Esophagus squamous epithelium (tissue), 5 donors: Measurements from ENCODE around the gene ZNF184. TPM values are rescaled to one million over a fixed set of nuclear protein-coding genes. Genes with fewer than 3 reads are reported as not detected.

Experiments used
- DNase-seq: peaks from one replicate; lab custom pipeline; 2025; lab: John Stamatoyannopoulos, UW
- H3K27ac ChIP-seq, 4 donors: fragments of 200-600 bp; sonication (generic); one replicate each; pipeline ENCODE4 v1.5.1; 2016 to 2019; ENCODE audit warnings: mild to moderate bottlenecking in 1 of 4
- H3K27me3 ChIP-seq, 4 donors: fragments of 200-600 bp; sonication (generic); 1 replicate in 3 of 4; 2 replicates in 1 of 4; pipeline versions ENCODE4 v1.5.1 to v1.6.0; 2017 to 2021; ENCODE audit warnings: antibody characterized with exemption in 1 of 4
- H3K36me3 ChIP-seq, 3 donors: fragments of 200-600 bp; sonication (generic); one replicate each; pipeline ENCODE4 v1.5.1; 2016 to 2019
- H3K4me1 ChIP-seq, 3 donors: fragments of 200-600 bp; sonication (generic); one replicate each; pipeline ENCODE4 v1.5.1; 2017 to 2019
- H3K4me3 ChIP-seq, 4 donors: fragments of 200-600 bp; sonication (generic); 1 replicate in 3 of 4; 2 replicates in 1 of 4; pipeline ENCODE4 v1.5.1; 2016 to 2019; ENCODE audit warnings: mild to moderate bottlenecking in 2 of 4, moderate library complexity in 1 of 4
- H3K9me3 ChIP-seq, 3 donors: fragments of 200-600 bp; sonication (generic); one replicate each; pipeline ENCODE4 v1.5.1; 2016 to 2019
- CTCF ChIP-seq, 6 experiments: fragments of 450-650 bp in 4 of 6; fragments of 200-600 bp in 2 of 6; sonication (generic) in 2 of 6; IDR thresholded peaks; one replicate each; pipeline ENCODE4 v1.5.1; 2016 to 2019; ENCODE audit warnings: antibody characterized with exemption in 6 of 6, mild to moderate bottlenecking in 4 of 6, moderate library complexity in 4 of 6
- POLR2A ChIP-seq, 4 donors: fragments of 450-650 bp; IDR thresholded peaks; one replicate each; pipeline ENCODE4 v1.6.1; 2017; ENCODE audit warnings: antibody characterized with exemption in 4 of 4, mild to moderate bottlenecking in 4 of 4, moderate library complexity in 3 of 4
- WGBS, 2 donors: methylation state at CpG; one replicate each; pipeline ENCODE4 v1.1.5; 2018; 5-methylcytosine and 5-hydroxymethylcytosine counted together
- intact Hi-C: fragments of 100-400 bp; cut with DNase I; formaldehyde crosslinking; loops from one replicate; pipeline ENCODE4 v1.15.0; 2022
- total RNA-seq, 4 donors: library from RNA; depleted of rRNA; stranded (reverse); fragments of >200 nt; gene quantifications; one replicate each; pipeline ENCODE4 v1.1.0, GENCODE V29; 2016
- donor health status: DM: yes; HTN: yes; CAD: no.

Gene ZNF184
- total RNA-seq, 4 donors from 2014 or later = 3.9 to 4.9 (median 4.3) TPM

GRCh38 chr6:27495386-27496135 is 22.7 kb upstream of the ZNF184 start:
- no peak overlapping the region for H3K27ac ChIP-seq
- H3K36me3 ChIP-seq = no peaks in the 10 kb centered on the region
- intact Hi-C loops = no loop called here
- peaks cover 0 to 74% (median 2%) of the 10 kb centered on the region in 4 donors for H3K27me3 ChIP-seq
- WGBS, 2 donors = 9 to 11% methylated on average over 24 to 34 of the region's 34 CpGs
- peak overlapping the region; percentile 17 to 61 (median 39) for H3K4me3 ChIP-seq
- no peak for DNase-seq
- H3K4me1 ChIP-seq = peaks cover 0 to 12% (median 2%) of the 10 kb centered on the region in 3 donors
- H3K9me3 ChIP-seq = no peaks in the 10 kb centered on the region
- TF ChIP-seq CTCF (IDR thresholded peaks at IDR 0.05) (peak in 1 of 6 experiments; percentile 30), POLR2A (IDR thresholded peaks at IDR 0.05) (no peak)

GRCh38 chr6:27494987-27495385 is 22.1 kb upstream of the ZNF184 start:
- no peak for TF ChIP-seq POLR2A (IDR thresholded peaks at IDR 0.05)
- no peak for TF ChIP-seq CTCF (IDR thresholded peaks at IDR 0.05)
- H3K36me3 ChIP-seq = no peaks in the 10 kb centered on the region
- peaks cover 0 to 68% (median 2%) of the 10 kb centered on the region in 4 donors for H3K27me3 ChIP-seq
- 18 to 23% methylated on average over 7 of the region's 7 CpGs for WGBS, 2 donors
- DNase-seq = no peak
- H3K9me3 ChIP-seq = no peaks in the 10 kb centered on the region
- intact Hi-C loops = no loop called here
- peaks cover 0 to 12% (median 2%) of the 10 kb centered on the region in 3 donors for H3K4me1 ChIP-seq
- H3K27ac ChIP-seq = no peak overlapping the region
- H3K4me3 ChIP-seq = peak overlapping the region; percentile 17 to 61 (median 39)

- H3K27me3 ChIP-seq = peaks cover 0 to 59% (median 2%) of the 10 kb centered on the region in 4 donors
- no peak overlapping the region for H3K27ac ChIP-seq
- TF ChIP-seq CTCF (IDR thresholded peaks at IDR 0.05) (no peak), POLR2A (IDR thresholded peaks at IDR 0.05) (no peak)
- no peak overlapping the region for H3K4me3 ChIP-seq
- no peaks in the 10 kb centered on the region for H3K9me3 ChIP-seq
- WGBS, 2 donors = 39 to 47% methylated on average over 1 of the region's 1 CpG
- no peak for DNase-seq
- intact Hi-C loops = no loop called here
- H3K4me1 ChIP-seq = peaks cover 0 to 12% (median 2%) of the 10 kb centered on the region in 3 donors
- H3K36me3 ChIP-seq = no peaks in the 10 kb centered on the region
These were observed 21.2 kb upstream of the ZNF184 start for GRCh38 chr6:27494103-27494502.

GRCh38 chr6:27492631-27493190 is 19.8 kb upstream of the ZNF184 start:
- intact Hi-C loops = no loop called here
- no peak for DNase-seq
- TF ChIP-seq CTCF (IDR thresholded peaks at IDR 0.05) = no peak
- TF ChIP-seq POLR2A (IDR thresholded peaks at IDR 0.05) = no peak
- no peak overlapping the region for H3K4me3 ChIP-seq
- H3K9me3 ChIP-seq = no peaks in the 10 kb centered on the region
- H3K27me3 ChIP-seq = peaks cover 0 to 46% (median 2%) of the 10 kb centered on the region in 4 donors
- H3K36me3 ChIP-seq = no peaks in the 10 kb centered on the region
- 41 to 52% methylated on average over 2 of the region's 2 CpGs for WGBS, 2 donors
- peaks cover 0 to 12% (median 2%) of the 10 kb centered on the region in 3 donors for H3K4me1 ChIP-seq
- H3K27ac ChIP-seq = no peak overlapping the region
